Measurements from ENCODE around the gene ZNF598.
"Not testable (repeated sequence)": the region's sequence is repeated elsewhere in the genome, so short reads cannot be mapped to it uniquely, and the experiment has no call there.

The ZNF598 gene

GRCh38 chr16:2037115-2037514 lies 27.5 kb upstream of the ZNF598 start:
- H3K27ac Mint-ChIP-seq, result no peak overlapping the region
- H3K4me3 Mint-ChIP-seq, result no peak overlapping the region
- peaks cover 33% of the 10 kb centered on the region for H3K27me3 Mint-ChIP-seq
- H3K4me1 Mint-ChIP-seq (ENCODE audit: low read depth), result peaks cover 34% of the 10 kb centered on the region
- no peaks in the 10 kb centered on the region for H3K9me3 Mint-ChIP-seq
- no peaks in the 10 kb centered on the region for H3K36me3 Mint-ChIP-seq (ENCODE audit: low read depth)
- intact Hi-C loops (cut with micrococcal nuclease), result no loop called here

GRCh38 chr16:2036200-2036966 lies 26.8 kb upstream of the ZNF598 start:
- H3K27me3 Mint-ChIP-seq, result peaks cover 38% of the 10 kb centered on the region
- no peak overlapping the region for H3K27ac Mint-ChIP-seq
- H3K36me3 Mint-ChIP-seq (ENCODE audit: low read depth), result no peaks in the 10 kb centered on the region
- peaks cover 34% of the 10 kb centered on the region for H3K4me1 Mint-ChIP-seq (ENCODE audit: low read depth)
- no peaks in the 10 kb centered on the region for H3K9me3 Mint-ChIP-seq
- H3K4me3 Mint-ChIP-seq, result no peak overlapping the region
- intact Hi-C loops (cut with micrococcal nuclease), result no loop called here

GRCh38 chr16:2035431-2036199 lies 26.0 kb upstream of the ZNF598 start:
- Mint-ChIP-seq H3K27me3 (peaks cover 43% of the 10 kb centered on the region), H3K36me3 (ENCODE audit: low read depth) (no peaks in the 10 kb centered on the region), H3K27ac (no peak overlapping the region), H3K9me3 (no peaks in the 10 kb centered on the region), H3K4me1 (ENCODE audit: low read depth) (peaks cover 34% of the 10 kb centered on the region), H3K4me3 (no peak overlapping the region)
- intact Hi-C loops (cut with micrococcal nuclease), result no loop called here

- Mint-ChIP-seq H3K9me3 (no peaks in the 10 kb centered on the region), H3K27me3 (peaks cover 45% of the 10 kb centered on the region), H3K36me3 (ENCODE audit: low read depth) (no peaks in the 10 kb centered on the region), H3K27ac (no peak overlapping the region), H3K4me3 (no peak overlapping the region), H3K4me1 (ENCODE audit: low read depth) (peaks cover 34% of the 10 kb centered on the region)
- intact Hi-C loops (cut with micrococcal nuclease), result no loop called here
These were observed 25.2 kb upstream of the ZNF598 start for GRCh38 chr16:2034696-2035430.

- intact Hi-C loops (cut with micrococcal nuclease); H3K36me3 Mint-ChIP-seq (ENCODE audit: low read depth); H3K9me3 Mint-ChIP-seq: not testable (repeated sequence)
- peak overlapping the region; percentile 63 for H3K27ac Mint-ChIP-seq
- H3K4me1 Mint-ChIP-seq (ENCODE audit: low read depth), result peaks cover 28% of the 10 kb centered on the region
- H3K27me3 Mint-ChIP-seq, result peaks cover 51% of the 10 kb centered on the region
- peak overlapping the region; percentile 58 for H3K4me3 Mint-ChIP-seq
These were observed 24.5 kb upstream of the ZNF598 start for GRCh38 chr16:2033909-2034695.

GRCh38 chr16:2033057-2033908 lies 23.7 kb upstream of the ZNF598 start:
- Mint-ChIP-seq H3K4me3 (peak overlapping the region; percentile 58), H3K27me3 (peaks cover 59% of the 10 kb centered on the region), H3K4me1 (ENCODE audit: low read depth) (peaks cover 26% of the 10 kb centered on the region), H3K9me3 (no peaks in the 10 kb centered on the region), H3K27ac (peak overlapping the region; percentile 63), H3K36me3 (ENCODE audit: low read depth) (no peaks in the 10 kb centered on the region)
- intact Hi-C loops (cut with micrococcal nuclease), result no loop called here

- Mint-ChIP-seq H3K27me3 (peaks cover 61% of the 10 kb centered on the region), H3K27ac (peak overlapping the region; percentile 63), H3K4me3 (no peak overlapping the region), H3K36me3 (ENCODE audit: low read depth) (no peaks in the 10 kb centered on the region), H3K4me1 (ENCODE audit: low read depth) (peaks cover 22% of the 10 kb centered on the region), H3K9me3 (no peaks in the 10 kb centered on the region)
- intact Hi-C loops (cut with micrococcal nuclease), result no loop called here
These were observed 22.9 kb upstream of the ZNF598 start for GRCh38 chr16:2032285-2033056.

GRCh38 chr16:2031081-2031577 lies 21.5 kb upstream of the ZNF598 start:
- Mint-ChIP-seq H3K27ac (no peak overlapping the region), H3K36me3 (ENCODE audit: low read depth) (no peaks in the 10 kb centered on the region), H3K9me3 (no peaks in the 10 kb centered on the region), H3K4me1 (ENCODE audit: low read depth) (peaks cover 25% of the 10 kb centered on the region), H3K27me3 (peaks cover 65% of the 10 kb centered on the region), H3K4me3 (no peak overlapping the region)
- intact Hi-C loops (cut with micrococcal nuclease), result no loop called here

- peaks cover 31% of the 10 kb centered on the region for H3K4me1 Mint-ChIP-seq (ENCODE audit: low read depth)
- H3K27ac Mint-ChIP-seq, result no peak overlapping the region
- H3K36me3 Mint-ChIP-seq (ENCODE audit: low read depth), result no peaks in the 10 kb centered on the region
- no peaks in the 10 kb centered on the region for H3K9me3 Mint-ChIP-seq
- intact Hi-C loops (cut with micrococcal nuclease), result no loop called here
- peaks cover 75% of the 10 kb centered on the region for H3K27me3 Mint-ChIP-seq
- H3K4me3 Mint-ChIP-seq, result no peak overlapping the region
These were observed 20.4 kb upstream of the ZNF598 start for GRCh38 chr16:2030036-2030435.

- peaks cover 76% of the 10 kb centered on the region for H3K27me3 Mint-ChIP-seq
- H3K4me3 Mint-ChIP-seq, result no peak overlapping the region
- intact Hi-C loops (cut with micrococcal nuclease), result no loop called here
- H3K36me3 Mint-ChIP-seq (ENCODE audit: low read depth), result no peaks in the 10 kb centered on the region
- no peak overlapping the region for H3K27ac Mint-ChIP-seq
- no peaks in the 10 kb centered on the region for H3K9me3 Mint-ChIP-seq
- H3K4me1 Mint-ChIP-seq (ENCODE audit: low read depth), result peaks cover 33% of the 10 kb centered on the region
These were observed 19.7 kb upstream of the ZNF598 start for GRCh38 chr16:2029350-2029749.

- no peak overlapping the region for H3K27ac Mint-ChIP-seq
- intact Hi-C loops (cut with micrococcal nuclease), result no loop called here
- H3K36me3 Mint-ChIP-seq (ENCODE audit: low read depth), result no peaks in the 10 kb centered on the region
- peaks cover 76% of the 10 kb centered on the region for H3K27me3 Mint-ChIP-seq
- peaks cover 35% of the 10 kb centered on the region for H3K4me1 Mint-ChIP-seq (ENCODE audit: low read depth)
- H3K4me3 Mint-ChIP-seq, result no peak overlapping the region
- no peaks in the 10 kb centered on the region for H3K9me3 Mint-ChIP-seq
These were observed 19.1 kb upstream of the ZNF598 start for GRCh38 chr16:2028620-2029220.

GRCh38 chr16:2028146-2028545 lies 18.5 kb upstream of the ZNF598 start:
- H3K27me3 Mint-ChIP-seq, result peaks cover 71% of the 10 kb centered on the region
- H3K9me3 Mint-ChIP-seq, result no peaks in the 10 kb centered on the region
- no peak overlapping the region for H3K27ac Mint-ChIP-seq
- H3K4me1 Mint-ChIP-seq (ENCODE audit: low read depth), result peaks cover 34% of the 10 kb centered on the region
- intact Hi-C loops (cut with micrococcal nuclease), result no loop called here
- no peaks in the 10 kb centered on the region for H3K36me3 Mint-ChIP-seq (ENCODE audit: low read depth)
- no peak overlapping the region for H3K4me3 Mint-ChIP-seq
